Fibroblast of mammary gland (primary cell): ENCODE results near the gene PTGIR.
"Not testable (repeated sequence)": the region's sequence is repeated elsewhere in the genome, so short reads cannot be mapped to it uniquely, and the experiment has no call there.

Experiments
- DNase-seq: peaks from one replicate; pipeline ENCODE4 v3.0.0-alpha.2; 2010; ENCODE audit warnings: low read depth
- H3K4me3 ChIP-seq: 2 replicates; pipeline ENCODE4 v1.5.1; 2011; ENCODE audit warnings: low read depth, mild to moderate bottlenecking, low read length, moderate library complexity; ENCODE audit not compliant: control insufficient read depth
- CTCF ChIP-seq: conservative IDR thresholded peaks from 2 replicates; pipeline ENCODE4 v1.5.1; 2011; ENCODE audit warnings: low read depth, low read length, inconsistent platforms; ENCODE audit not compliant: control insufficient read depth, insufficient read depth

The PTGIR gene

GRCh38 chr19:46630586-46631205 lies 5.8 kb upstream of the PTGIR start:
- no peak overlapping the region for H3K4me3 ChIP-seq
- DNase-seq: no peak
- TF ChIP-seq CTCF: no peak

- TF ChIP-seq CTCF: no peak
- DNase-seq: no peak
- no peak overlapping the region for H3K4me3 ChIP-seq
Observed at GRCh38 chr19:46629546-46630025, 4.7 kb upstream of the PTGIR start.

GRCh38 chr19:46628970-46629369 lies 4.1 kb upstream of the PTGIR start:
- not testable (repeated sequence) for H3K4me3 ChIP-seq, DNase-seq

GRCh38 chr19:46626446-46626845 lies 1.6 kb upstream of the PTGIR start:
- DNase-seq: no peak
- no peak overlapping the region for H3K4me3 ChIP-seq
- no peak for TF ChIP-seq CTCF

- no peak overlapping the region for H3K4me3 ChIP-seq
- TF ChIP-seq CTCF: no peak
- DNase-seq: no peak
Observed at GRCh38 chr19:46625731-46626130, 842 bp upstream of the PTGIR start.

GRCh38 chr19:46623915-46624502 lies 880 bp downstream of the PTGIR start:
- no peak for DNase-seq
- TF ChIP-seq CTCF: no peak
- no peak overlapping the region for H3K4me3 ChIP-seq

- DNase-seq: no peak
- H3K4me3 ChIP-seq: no peak overlapping the region
- TF ChIP-seq CTCF: no peak
Observed at GRCh38 chr19:46622118-46622446, 2.8 kb downstream of the PTGIR start.
